Fibroblast of gingiva (primary cell): ENCODE measurements around the gene CTAGE6.
"Not testable (repeated sequence)": the region's sequence is repeated elsewhere in the genome, so short reads cannot be mapped to it uniquely, and the experiment has no call there.

Experiments
- DNase-seq: peaks from one replicate; pipeline ENCODE4 v3.0.0-alpha.2; 2011; ENCODE audit warnings: low read depth

The CTAGE6 gene

GRCh38 chr7:143715543-143716193 lies 41.8 kb downstream of the CTAGE6 start:
- not testable (repeated sequence) for DNase-seq

DNA sequence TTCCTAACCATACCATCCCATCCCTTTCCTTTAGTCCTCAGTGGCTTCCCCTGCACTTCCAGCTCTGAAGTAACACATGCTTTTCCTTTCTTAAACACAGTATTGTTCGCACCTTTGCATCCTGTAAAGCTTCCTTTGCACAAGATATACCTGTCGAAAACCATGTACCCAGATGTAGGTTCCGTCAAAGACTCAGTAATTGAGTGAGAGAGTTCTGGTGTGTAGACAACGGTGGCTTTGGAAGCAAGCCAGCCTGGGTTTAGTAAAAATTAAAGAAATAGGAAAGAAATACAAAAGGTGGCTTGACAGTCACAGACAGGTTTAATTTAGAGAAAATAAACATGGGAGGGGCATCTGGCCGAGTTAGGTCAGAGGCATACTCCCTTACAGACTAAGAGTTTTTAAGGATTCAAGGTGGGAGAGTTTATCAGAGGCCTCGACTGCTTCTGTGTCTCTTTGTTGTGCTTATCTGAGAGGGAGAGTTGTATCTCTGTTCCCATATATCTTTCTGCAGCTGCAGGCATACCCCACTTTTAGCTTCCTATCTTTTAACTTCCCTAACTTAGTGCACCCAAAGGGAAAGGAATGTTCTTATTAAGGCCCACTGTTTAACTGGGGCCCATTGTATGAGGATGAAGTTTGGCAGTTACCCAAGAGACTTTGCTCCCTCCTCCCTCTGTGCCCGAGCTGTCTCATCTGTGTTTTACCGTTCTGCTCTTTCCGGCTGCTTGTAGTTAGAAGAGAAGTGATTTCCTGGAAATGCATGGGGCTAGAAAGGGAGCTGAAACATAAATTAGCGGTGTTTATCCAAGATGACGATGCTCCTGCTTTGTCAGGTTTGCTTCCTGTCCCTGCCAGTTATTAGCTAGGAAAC lies 42.7 kb downstream of the CTAGE6 start:
- not testable (repeated sequence) for DNase-seq

GRCh38 chr7:143712381-143712780 lies 45.1 kb downstream of the CTAGE6 start:
- DNase-seq: not testable (repeated sequence)

DNA sequence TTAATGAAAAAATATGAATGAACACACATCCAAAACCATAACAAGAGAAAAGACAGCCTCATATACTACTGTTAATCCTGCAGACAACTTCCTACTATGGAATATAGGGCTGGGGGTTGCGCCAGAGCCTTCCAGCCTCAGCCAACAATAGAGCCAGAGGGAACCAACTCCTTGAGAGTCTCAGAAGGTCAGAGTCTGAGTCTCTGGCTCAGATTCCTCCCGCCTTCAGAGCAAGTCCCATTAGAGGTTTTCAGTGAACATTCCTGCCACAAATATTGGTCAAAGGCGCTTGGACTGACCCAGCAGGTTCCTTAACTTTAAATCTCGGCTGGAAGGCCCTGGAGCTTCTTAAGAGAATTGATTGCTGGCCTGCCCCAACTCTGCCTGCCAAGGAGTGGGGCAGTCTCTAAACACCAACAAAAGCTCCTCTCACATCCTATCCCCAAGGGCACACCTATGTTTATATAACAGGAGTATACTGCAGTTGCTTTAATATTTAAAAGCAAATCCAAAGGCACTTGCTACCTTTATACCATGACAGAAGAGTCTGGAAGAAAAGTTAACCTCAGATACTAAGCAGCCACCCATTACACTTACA lies 45.7 kb downstream of the CTAGE6 start:
- DNase-seq: not testable (repeated sequence)

GRCh38 chr7:143709895-143710294 lies 47.6 kb downstream of the CTAGE6 start:
- DNase-seq: not testable (repeated sequence)
